Measurements from ENCODE around the gene P2RX3.

The P2RX3 gene

DNA sequence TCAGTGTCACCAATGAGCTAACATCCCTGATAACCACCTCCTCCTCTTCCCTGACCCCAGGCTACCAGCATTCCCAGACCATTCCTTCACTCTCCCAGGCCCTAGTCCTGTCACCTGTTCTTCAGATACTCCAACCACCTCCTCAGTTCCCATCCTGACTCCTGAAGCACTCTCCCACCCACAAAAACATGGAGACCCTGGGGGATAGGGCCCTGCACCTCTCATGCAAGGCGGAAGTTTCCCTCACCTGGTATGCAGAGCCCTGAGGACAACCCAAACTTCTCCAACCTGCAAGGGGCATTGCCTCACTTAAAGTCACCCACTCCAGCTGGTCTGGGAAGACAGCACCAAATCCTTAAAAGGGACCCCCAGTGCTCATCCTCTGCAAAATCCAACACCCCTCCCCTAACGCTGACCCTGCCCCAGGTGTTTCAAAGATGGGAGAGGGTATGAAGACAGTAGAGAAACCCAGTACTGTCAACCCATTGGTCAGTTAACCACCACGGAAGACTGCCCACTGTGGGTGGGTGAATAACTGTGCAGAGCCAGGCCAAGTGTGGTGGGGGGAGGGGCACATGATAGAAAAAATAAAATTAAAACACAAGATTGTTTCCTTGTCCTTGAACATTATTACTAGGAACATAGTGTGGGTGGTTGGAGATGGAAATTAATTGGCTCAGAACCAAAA lies 14.8 kb upstream of the P2RX3 start:
- CTCF ChIA-PET = interaction anchor here (0.6 kb wide), 1 partner anchor 242 kb away, joined by 5 read pairs; no protein-coding TSS in a partner anchor
- peak overlapping the region; percentile 99 for H3K27ac ChIP-seq
- POLR2A ChIA-PET (ENCODE audit: low non-redundant PET) = interaction anchor here (0.6 kb wide), 1 partner anchor 476 kb away, joined by 8 read pairs; no protein-coding TSS in a partner anchor
- TF ChIP-seq CTCF (conservative IDR thresholded peaks at IDR 0.05; ENCODE audit: low read depth) = no peak
- peak; percentile 28 for DNase-seq (ENCODE audit: low spot score)

DNA sequence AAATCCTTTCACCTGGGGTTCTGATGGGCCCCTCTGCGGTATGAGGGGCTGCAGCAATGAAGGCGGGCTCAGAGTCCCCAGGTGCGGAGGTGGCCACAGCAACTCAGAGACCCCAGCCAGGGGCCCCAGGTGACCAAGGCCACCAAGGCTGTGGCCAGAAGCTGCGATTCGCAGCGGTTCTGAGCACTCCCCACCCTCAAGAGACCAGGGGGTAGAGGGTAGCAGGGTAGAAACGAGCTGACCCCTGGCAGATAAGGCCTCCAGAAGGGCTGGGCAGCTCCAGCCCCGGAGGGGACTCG lies 14.3 kb upstream of the P2RX3 start:
- DNase-seq (ENCODE audit: low spot score) = peak; percentile 20
- CTCF ChIA-PET = interaction anchor here (0.6 kb wide), 2 partner anchors 136 to 243 kb away, joined by 3 to 5 read pairs; no protein-coding TSS in a partner anchor
- no peak for TF ChIP-seq CTCF (conservative IDR thresholded peaks at IDR 0.05; ENCODE audit: low read depth)
- peak overlapping the region; percentile 99 for H3K27ac ChIP-seq
- POLR2A ChIA-PET (ENCODE audit: low non-redundant PET) = no interaction called here

DNA sequence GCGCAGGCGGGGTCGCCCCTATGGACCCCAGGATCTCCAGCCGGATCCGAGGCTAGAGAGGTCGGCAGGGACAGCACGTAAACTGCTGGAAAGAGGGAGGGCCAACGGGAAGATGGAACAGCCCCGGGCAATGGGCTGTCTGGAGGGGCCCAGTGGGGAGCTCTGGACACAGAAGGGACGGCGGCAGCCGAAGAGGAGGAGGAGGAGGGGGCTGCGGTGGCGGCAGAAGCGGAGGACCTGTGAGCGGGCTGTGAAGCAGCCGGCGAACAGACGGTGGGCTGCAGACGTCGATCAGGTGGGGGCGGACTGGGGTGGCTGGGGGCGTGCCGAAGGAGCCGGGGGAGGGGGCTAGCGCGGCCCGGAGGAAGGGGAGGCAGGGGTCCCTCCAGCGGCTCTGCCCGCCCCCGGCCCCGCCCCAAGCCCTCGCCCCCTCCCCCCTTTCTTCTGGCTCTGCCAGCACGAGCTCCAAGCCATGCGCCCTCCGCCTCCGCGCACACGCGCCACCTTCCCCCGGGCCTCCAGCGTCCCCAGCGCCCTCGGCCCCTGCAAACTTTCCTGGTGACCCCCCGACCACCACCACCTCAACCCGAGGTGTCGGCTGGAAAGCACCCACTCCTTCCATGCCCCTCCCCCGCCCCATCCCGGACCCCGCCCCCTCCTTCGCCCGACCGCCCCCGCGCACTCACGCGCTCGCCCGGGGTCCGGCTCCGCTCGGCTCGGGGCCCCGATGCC lies 13.8 kb upstream of the P2RX3 start:
- ChIA-PET CTCF (interaction anchor here (0.6 kb wide), 2 partner anchors 135 to 243 kb away, joined by 3 to 5 read pairs; no protein-coding TSS in a partner anchor), POLR2A (ENCODE audit: low non-redundant PET) (interaction anchor here (1.4 kb wide), 1 partner anchor 13 kb away, joined by 7 read pairs; no protein-coding TSS in a partner anchor)
- no peak for TF ChIP-seq CTCF (conservative IDR thresholded peaks at IDR 0.05; ENCODE audit: low read depth)
- H3K27ac ChIP-seq = peak overlapping the region; percentile 99
- peak; percentile 41 for DNase-seq (ENCODE audit: low spot score)

DNA sequence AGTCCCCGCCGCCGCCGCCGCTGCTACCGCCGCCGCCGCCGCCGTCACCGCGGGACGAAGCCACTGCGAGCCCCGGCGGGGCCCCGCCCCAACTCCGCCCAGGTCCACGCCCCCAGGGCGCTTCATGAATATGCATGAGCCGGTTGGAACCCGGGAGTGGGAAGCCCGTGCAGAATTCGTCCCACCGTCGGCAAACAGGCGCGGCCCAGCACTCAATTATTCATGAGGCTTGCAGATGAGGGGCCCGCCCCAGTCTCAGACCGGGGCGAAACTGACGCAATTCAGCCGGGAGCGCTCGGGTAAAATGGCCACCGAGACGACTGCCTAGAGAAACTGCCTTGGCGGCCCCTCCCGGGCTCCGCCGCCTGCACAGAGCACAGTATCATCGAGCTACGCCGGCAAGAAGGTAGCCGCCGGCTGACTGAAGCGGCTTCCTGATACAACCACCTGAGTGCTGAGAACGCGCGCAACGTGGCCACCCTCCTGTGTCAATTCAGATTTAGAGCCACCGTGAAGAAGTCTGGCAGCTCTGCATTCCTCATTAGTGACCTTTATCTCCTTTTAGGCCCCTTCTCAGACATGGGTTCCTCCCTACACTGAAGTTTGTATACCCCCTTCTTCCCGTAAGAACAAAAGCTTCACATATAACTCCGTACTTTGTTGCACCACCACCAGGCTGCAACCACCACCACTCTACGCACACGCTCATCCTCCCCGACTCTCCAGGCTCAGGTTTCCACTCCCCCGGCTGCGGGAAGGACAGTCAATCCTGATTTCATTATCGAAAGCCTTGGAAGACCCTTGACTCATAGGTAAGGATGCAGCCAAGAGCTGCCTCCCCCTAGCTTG lies 13.0 kb upstream of the P2RX3 start, which contains the start of gene TNKS1BP1:
Gene TNKS1BP1 (minus strand): TSS at position 67 of the 849 bp plus-strand sequence. CDS start 3,067 bp downstream, outside the sequence.
- no peak for TF ChIP-seq CTCF (conservative IDR thresholded peaks at IDR 0.05; ENCODE audit: low read depth)
- ChIA-PET POLR2A (ENCODE audit: low non-redundant PET) (interaction anchor here (1.4 to 1.7 kb wide), 2 partner anchors 10 to 14 kb away, joined by 7 to 11 read pairs; partner anchors contain the start of gene SSRP1), CTCF (interaction anchor here (0.7 kb wide), 1 partner anchor 76 kb away, joined by 3 read pairs; no protein-coding TSS in a partner anchor)
- H3K27ac ChIP-seq = peak within 1 kb of the TSS; percentile 99
- peak; percentile 97 for DNase-seq (ENCODE audit: low spot score)

GRCh38 chr11:57325735-57326048 lies 12.5 kb upstream of the P2RX3 start:
- no peak for DNase-seq (ENCODE audit: low spot score)
- no peak for TF ChIP-seq CTCF (conservative IDR thresholded peaks at IDR 0.05; ENCODE audit: low read depth)
- ChIA-PET POLR2A (ENCODE audit: low non-redundant PET) (interaction anchor here (1.4 to 1.7 kb wide), 2 partner anchors 10 to 14 kb away, joined by 7 to 11 read pairs; partner anchors contain the start of gene SSRP1), CTCF (interaction anchor here (0.7 kb wide), 1 partner anchor 76 kb away, joined by 3 read pairs; no protein-coding TSS in a partner anchor)
- peak overlapping the region; percentile 99 for H3K27ac ChIP-seq

DNA sequence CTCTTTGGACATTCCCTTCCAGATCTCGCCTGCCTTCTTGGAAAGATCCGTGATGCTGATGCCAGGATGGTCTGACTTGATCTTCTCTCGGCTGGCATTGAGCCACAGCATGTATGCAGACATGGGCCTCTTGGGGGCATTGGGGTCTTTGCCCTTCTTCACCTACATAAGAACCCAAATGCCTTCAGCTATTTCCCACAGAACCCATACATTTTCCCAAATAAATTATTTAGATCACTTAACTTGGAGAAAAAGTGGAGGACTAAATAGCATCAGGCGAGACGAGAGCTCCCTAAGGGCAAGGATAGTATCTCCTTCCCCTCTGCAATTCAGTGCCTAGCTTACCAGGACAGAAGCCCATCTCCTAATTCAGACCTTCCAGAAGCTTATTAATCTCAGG lies 10.4 kb upstream of the P2RX3 start:
- POLR2A ChIA-PET (ENCODE audit: low non-redundant PET) = interaction anchor here (0.6 kb wide), 1 partner anchor 22 kb away, joined by 7 read pairs; no protein-coding TSS in a partner anchor
- no peak for DNase-seq (ENCODE audit: low spot score)
- no peak for TF ChIP-seq CTCF (conservative IDR thresholded peaks at IDR 0.05; ENCODE audit: low read depth)
- CTCF ChIA-PET = no interaction called here
- H3K27ac ChIP-seq = peak overlapping the region; percentile 52
